Measurements from ENCODE around the gene AUTS2. TPM values are rescaled to one million over a fixed set of nuclear protein-coding genes. Genes with fewer than 3 reads are reported as not detected.

The AUTS2 gene
- polyA plus RNA-seq, 3 donors: 0.08 to 0.35 TPM; not detected in 1

- Histone ChIP-seq H3K9me3 (replicated peaks in 1 of 2; ENCODE audit: control insufficient read depth in 1 of 2, insufficient read depth in 1 of 2, low read length in 2 of 2) (peaks cover 0 to 3% of the 10 kb centered on the region in 2 donors), H3K27ac (ENCODE audit: low read depth in 1 of 2, low read length in 2 of 2) (no peak overlapping the region), H2AFZ (ENCODE audit: insufficient read depth, low read depth, low read length, poor library complexity, severe bottlenecking) (no peak overlapping the region), H3K79me2 (ENCODE audit: insufficient read depth, low read length) (no peaks in the 10 kb centered on the region), H3K4me1 (ENCODE audit: control insufficient read depth in 1 of 2, insufficient read depth in 2 of 2, low read length in 2 of 2) (no peaks in the 10 kb centered on the region), H3K9ac (ENCODE audit: insufficient read depth, low read length, poor library complexity, severe bottlenecking) (no peak overlapping the region), H3K4me2 (replicated peaks; ENCODE audit: extremely low read depth, low read length, poor library complexity, severe bottlenecking) (no peak overlapping the region), H4K20me1 (ENCODE audit: insufficient read depth, low read length) (no peaks in the 10 kb centered on the region), H3K27me3 (ENCODE audit: control insufficient read depth in 2 of 2, insufficient read depth in 2 of 2, low read length in 2 of 2) (no peaks in the 10 kb centered on the region), H3K36me3 (replicated peaks in 1 of 2; ENCODE audit: control insufficient read depth in 1 of 2, insufficient read depth in 2 of 2, low read length in 2 of 2) (no peaks in the 10 kb centered on the region), H3K4me3 (replicated peaks in 1 of 3; ENCODE audit: low read depth in 2 of 3, low read length in 3 of 3) (no peak overlapping the region)
- H3K36me3 Mint-ChIP-seq: no peaks in the 10 kb centered on the region
- TF ChIP-seq CTCF (IDR thresholded peaks at IDR 0.05): no peak
- intact Hi-C loops (cut with micrococcal nuclease): no loop called here
- no peak for DNase-seq
- peaks cover 0 to 2% (median 0%) of the 10 kb centered on the region in 7 donors for H3K9me3 Mint-ChIP-seq
- H3K4me3 Mint-ChIP-seq: no peak overlapping the region
- 94% methylated on average over 3 of the region's 6 CpGs for WGBS (ENCODE audit: insufficient coverage)
- H3K27me3 Mint-ChIP-seq (ENCODE audit: low read depth in 3 of 3): peaks cover 0 to 2% (median 0%) of the 10 kb centered on the region in 3 donors
- no peaks in the 10 kb centered on the region for H3K4me1 Mint-ChIP-seq
- no peak overlapping the region for H3K27ac Mint-ChIP-seq
Measured at GRCh38 chr7:70460562-70460961, 862.3 kb downstream of the AUTS2 start.

- Mint-ChIP-seq H3K27ac (no peak overlapping the region), H3K27me3 (ENCODE audit: low read depth in 3 of 3) (no peaks in the 10 kb centered on the region), H3K9me3 (peaks cover 0 to 2% (median 0%) of the 10 kb centered on the region in 7 donors), H3K4me1 (no peaks in the 10 kb centered on the region), H3K4me3 (no peak overlapping the region), H3K36me3 (no peaks in the 10 kb centered on the region)
- H2AFZ ChIP-seq (ENCODE audit: insufficient read depth, low read depth, low read length, poor library complexity, severe bottlenecking): no peak overlapping the region
- intact Hi-C loops (cut with micrococcal nuclease): no loop called here
- peaks cover 0 to 3% of the 10 kb centered on the region in 2 donors for H3K9me3 ChIP-seq (replicated peaks in 1 of 2; ENCODE audit: control insufficient read depth in 1 of 2, insufficient read depth in 1 of 2, low read length in 2 of 2)
- no peaks in the 10 kb centered on the region for H3K36me3 ChIP-seq (replicated peaks in 1 of 2; ENCODE audit: control insufficient read depth in 1 of 2, insufficient read depth in 2 of 2, low read length in 2 of 2)
- H3K27me3 ChIP-seq (ENCODE audit: control insufficient read depth in 2 of 2, insufficient read depth in 2 of 2, low read length in 2 of 2): no peaks in the 10 kb centered on the region
- H3K27ac ChIP-seq (ENCODE audit: low read depth in 1 of 2, low read length in 2 of 2): no peak overlapping the region
- H3K4me3 ChIP-seq (replicated peaks in 1 of 3; ENCODE audit: low read depth in 2 of 3, low read length in 3 of 3): no peak overlapping the region
- no peak overlapping the region for H3K9ac ChIP-seq (ENCODE audit: insufficient read depth, low read length, poor library complexity, severe bottlenecking)
- no peak overlapping the region for H3K4me2 ChIP-seq (replicated peaks; ENCODE audit: extremely low read depth, low read length, poor library complexity, severe bottlenecking)
- 100% methylated on average over 3 of the region's 5 CpGs for WGBS (ENCODE audit: insufficient coverage)
- DNase-seq: no peak
- H3K4me1 ChIP-seq (ENCODE audit: control insufficient read depth in 1 of 2, insufficient read depth in 2 of 2, low read length in 2 of 2): no peaks in the 10 kb centered on the region
- no peaks in the 10 kb centered on the region for H4K20me1 ChIP-seq (ENCODE audit: insufficient read depth, low read length)
- TF ChIP-seq CTCF (IDR thresholded peaks at IDR 0.05): no peak
- H3K79me2 ChIP-seq (ENCODE audit: insufficient read depth, low read length): no peaks in the 10 kb centered on the region
Measured at GRCh38 chr7:70463352-70463938, 865.2 kb downstream of the AUTS2 start.

Measured in CD14-positive monocyte (primary cell).